CD4-positive, alpha-beta T cell treated with Interleukin-6 at 100 ng/mL for 8 hours (primary cell): ENCODE measurements around the gene TYK2.

ENCODE experiments used
- DNase-seq: peaks from one replicate; pipeline ENCODE4 v3.0.0-alpha.2; 2020; ENCODE audit warnings: mixed read lengths, low spot score

TYK2 gene

DNA sequence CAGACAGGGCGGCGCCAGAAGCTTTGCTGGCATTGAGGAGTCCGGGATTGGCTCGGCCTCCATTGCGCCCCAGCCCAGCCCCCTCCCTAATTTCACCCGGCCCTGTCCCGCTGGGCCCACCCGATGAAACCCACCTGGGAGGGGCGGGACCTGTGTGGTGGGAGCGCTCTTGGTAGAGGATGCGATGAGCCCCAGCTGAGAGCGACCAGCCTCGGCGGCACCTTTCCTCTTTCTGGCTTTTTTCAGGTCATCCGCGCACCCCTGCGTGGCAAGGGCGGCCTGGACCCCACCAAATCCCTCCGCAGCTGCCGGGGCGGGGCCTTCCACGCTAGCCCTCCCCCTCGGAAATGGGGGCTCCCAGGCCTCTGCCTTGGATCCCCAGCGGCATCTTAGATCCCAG lies 70.9 kb downstream of the TYK2 start, which contains the start of gene ZGLP1:
Gene ZGLP1 (minus strand): TSS at position 393 of the 400 bp plus-strand sequence.
- DNase-seq: no peak

DNA sequence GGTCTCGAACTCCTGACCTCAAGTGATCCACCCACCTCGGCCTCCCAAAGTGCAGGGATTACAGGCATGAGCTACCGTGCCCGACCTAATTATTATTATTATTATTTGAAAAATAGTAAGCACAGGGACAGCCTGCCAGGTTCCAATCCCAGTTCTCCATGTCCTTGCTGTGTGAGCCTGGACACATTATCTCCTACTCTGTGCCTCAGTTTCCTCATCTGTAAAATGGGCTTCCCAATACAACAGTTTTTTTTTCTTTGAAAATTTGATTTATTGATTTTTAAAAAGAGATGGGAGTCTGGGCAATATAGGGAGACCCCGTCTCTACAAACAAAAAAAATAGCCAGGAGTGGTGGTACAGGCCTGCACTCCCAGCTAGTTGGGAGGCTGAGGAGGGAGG lies 74.0 kb downstream of the TYK2 start:
- no peak for DNase-seq

DNA sequence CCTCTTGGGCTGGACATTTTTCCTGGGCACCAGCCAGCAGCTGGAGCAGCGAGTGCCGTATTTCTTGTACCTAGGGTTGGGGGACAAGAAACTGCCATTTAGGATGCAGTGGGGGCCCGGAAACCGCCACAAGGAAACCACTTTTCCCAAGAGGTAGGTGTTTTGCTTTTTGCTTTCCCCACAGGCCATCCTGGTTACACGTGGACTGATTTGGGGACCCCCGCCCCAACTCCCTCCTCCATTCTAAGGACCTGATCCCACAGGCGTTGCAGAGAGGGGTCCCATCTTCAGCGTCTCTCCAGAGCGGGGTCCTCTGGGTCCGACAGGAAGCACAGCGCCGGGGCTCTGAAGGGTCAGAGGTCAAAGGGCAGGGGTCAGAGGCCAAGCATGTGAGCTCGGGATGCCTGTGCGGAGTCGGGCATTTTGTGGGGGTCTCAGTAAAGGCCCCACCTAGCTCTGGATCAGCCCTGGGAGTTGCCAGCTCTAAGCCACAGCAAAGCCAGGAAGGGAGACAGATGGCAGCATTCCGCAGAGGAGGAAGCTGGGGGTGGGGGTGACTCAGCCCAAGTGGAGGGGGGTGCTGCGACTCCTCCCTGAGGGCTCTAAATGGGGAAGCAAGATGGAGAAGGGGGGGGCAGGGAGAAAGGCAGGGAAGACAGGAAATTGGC lies 75.1 kb downstream of the TYK2 start:
- no peak for DNase-seq
